ENCODE data around the gene MYO3B.

The MYO3B gene

GRCh38 chr2:170166735-170167134, 11.2 kb upstream of the MYO3B start:
- no peaks in the 10 kb centered on the region for H3F3A ChIP-seq (ENCODE audit: insufficient read depth)
- no peaks in the 10 kb centered on the region for H3K79me2 ChIP-seq (ENCODE audit: insufficient read depth, low read length)
- no peak overlapping the region for H3K27ac ChIP-seq (ENCODE audit: low read depth, low read length)
- no peak overlapping the region for H3K4me2 ChIP-seq (ENCODE audit: low read depth, low read length, poor library complexity, severe bottlenecking)
- H2AFZ ChIP-seq (ENCODE audit: low read depth, low read length, severe bottlenecking), result no peak overlapping the region
- no peaks in the 10 kb centered on the region for H3K9me3 ChIP-seq (ENCODE audit: insufficient read depth, low read length)
- H3K36me3 ChIP-seq (ENCODE audit: low read length), result no peaks in the 10 kb centered on the region
- H3K4me3 ChIP-seq (ENCODE audit: insufficient read depth, low read length, poor library complexity, severe bottlenecking), result no peak overlapping the region
- H3K9ac ChIP-seq (ENCODE audit: low read length), result no peak overlapping the region
- no peaks in the 10 kb centered on the region for H4K20me1 ChIP-seq (ENCODE audit: low read depth, low read length)
- no peaks in the 10 kb centered on the region for H3K27me3 ChIP-seq (ENCODE audit: low read length)
- no peak for TF ChIP-seq EZH2phosphoT487 (conservative IDR thresholded peaks at IDR 0.05; ENCODE audit: low read length)
- no peak for TF ChIP-seq CTCF (IDR thresholded peaks at IDR 0.05; ENCODE audit: insufficient read depth, low read length, poor library complexity, severe bottlenecking)
- H3K9me2 ChIP-seq (replicated peaks; ENCODE audit: insufficient read depth, low read length), result no peaks in the 10 kb centered on the region

- Histone ChIP-seq H3K36me3 (ENCODE audit: low read length) (no peaks in the 10 kb centered on the region), H3K27ac (ENCODE audit: low read depth, low read length) (no peak overlapping the region), H3K9ac (ENCODE audit: low read length) (no peak overlapping the region), H3K9me3 (ENCODE audit: insufficient read depth, low read length) (no peaks in the 10 kb centered on the region), H3K27me3 (ENCODE audit: low read length) (no peaks in the 10 kb centered on the region), H4K20me1 (ENCODE audit: low read depth, low read length) (no peaks in the 10 kb centered on the region), H3K4me3 (ENCODE audit: insufficient read depth, low read length, poor library complexity, severe bottlenecking) (no peak overlapping the region), H3K9me2 (replicated peaks; ENCODE audit: insufficient read depth, low read length) (no peaks in the 10 kb centered on the region), H2AFZ (ENCODE audit: low read depth, low read length, severe bottlenecking) (no peak overlapping the region), H3K4me2 (ENCODE audit: low read depth, low read length, poor library complexity, severe bottlenecking) (no peak overlapping the region), H3F3A (ENCODE audit: insufficient read depth) (no peaks in the 10 kb centered on the region), H3K79me2 (ENCODE audit: insufficient read depth, low read length) (no peaks in the 10 kb centered on the region)
- TF ChIP-seq CTCF (IDR thresholded peaks at IDR 0.05; ENCODE audit: insufficient read depth, low read length, poor library complexity, severe bottlenecking) (no peak), EZH2phosphoT487 (conservative IDR thresholded peaks at IDR 0.05; ENCODE audit: low read length) (no peak)
Observed at GRCh38 chr2:170170281-170171040, 7.5 kb upstream of the MYO3B start.

GRCh38 chr2:170176212-170176611, 1.7 kb upstream of the MYO3B start:
- no peaks in the 10 kb centered on the region for H3F3A ChIP-seq (ENCODE audit: insufficient read depth)
- no peak for TF ChIP-seq CTCF (IDR thresholded peaks at IDR 0.05; ENCODE audit: insufficient read depth, low read length, poor library complexity, severe bottlenecking)
- TF ChIP-seq EZH2phosphoT487 (conservative IDR thresholded peaks at IDR 0.05; ENCODE audit: low read length), result no peak
- H3K9me2 ChIP-seq (replicated peaks; ENCODE audit: insufficient read depth, low read length), result no peaks in the 10 kb centered on the region
- H3K9me3 ChIP-seq (ENCODE audit: insufficient read depth, low read length), result no peaks in the 10 kb centered on the region
- no peaks in the 10 kb centered on the region for H4K20me1 ChIP-seq (ENCODE audit: low read depth, low read length)
- no peak overlapping the region for H3K9ac ChIP-seq (ENCODE audit: low read length)
- no peaks in the 10 kb centered on the region for H3K27me3 ChIP-seq (ENCODE audit: low read length)
- no peaks in the 10 kb centered on the region for H3K79me2 ChIP-seq (ENCODE audit: insufficient read depth, low read length)
- H2AFZ ChIP-seq (ENCODE audit: low read depth, low read length, severe bottlenecking), result no peak overlapping the region
- H3K4me2 ChIP-seq (ENCODE audit: low read depth, low read length, poor library complexity, severe bottlenecking), result no peak overlapping the region
- H3K27ac ChIP-seq (ENCODE audit: low read depth, low read length), result no peak overlapping the region
- no peaks in the 10 kb centered on the region for H3K36me3 ChIP-seq (ENCODE audit: low read length)
- no peak overlapping the region for H3K4me3 ChIP-seq (ENCODE audit: insufficient read depth, low read length, poor library complexity, severe bottlenecking)

Measured in SU-DHL-6 (cell line).